Naive thymus-derived CD4-positive, alpha-beta T cell (primary cell): ENCODE data around the gene GLYATL1B. TPM values are rescaled to one million over a fixed set of nuclear protein-coding genes. Genes with fewer than 3 reads are reported as not detected.
A peak's percentile ranks its signal among the peaks of the same experiment; 100 is the strongest.
"Not testable (repeated sequence)": the region's sequence is repeated elsewhere in the genome, so short reads cannot be mapped to it uniquely, and the experiment has no call there.

Source experiments
- ATAC-seq: fragments of 150-1000 bp; cut with Tn5 transposase; 2 replicates; pipeline ENCODE4 v1.10.0; 2021; ENCODE audit warnings: mild to moderate bottlenecking, moderate library complexity
- CTCF ChIA-PET: fragments of 350-600 bp; sonication (Branson Sonifier 250); formaldehyde crosslinking; loops from one replicate; lab custom pipeline; 2021; ENCODE audit warnings: antibody characterized with exemption; lab: Charles Lee
- POLR2A ChIA-PET: fragments of 350-600 bp; sonication (Branson Sonifier 250); formaldehyde crosslinking; loops from one replicate; lab custom pipeline; 2021; ENCODE audit warnings: antibody characterized with exemption, inconsistent platforms; lab: Charles Lee
- DNase-seq, 9 donors: peaks; one replicate each; pipeline versions ENCODE4 v3.0.0 to v3.0.0-alpha.2; 2020 to 2022; ENCODE audit warnings: mixed read lengths in 1 of 9
- H3K27ac ChIP-seq: one replicate; pipeline ENCODE4 v1.7.0; 2013; ENCODE audit warnings: mild to moderate bottlenecking, low read depth, low read length, moderate library complexity
- H3K27me3 ChIP-seq, 2 donors: one replicate each; pipeline ENCODE4 v1.7.0; 2013; ENCODE audit warnings: low read length in 2 of 2, mild to moderate bottlenecking in 2 of 2, moderate library complexity in 2 of 2; ENCODE audit not compliant: control insufficient read depth in 2 of 2, insufficient read depth in 2 of 2
- H3K36me3 ChIP-seq, 3 experiments: 1 replicate in 2 of 3; 2 replicates in 1 of 3; pipeline ENCODE4 v1.7.0; 2013; ENCODE audit warnings: low read length in 3 of 3, mild to moderate bottlenecking in 3 of 3, moderate library complexity in 1 of 3; ENCODE audit not compliant: insufficient read depth in 3 of 3, control insufficient read depth in 2 of 3
- H3K4me1 ChIP-seq, 2 donors: one replicate each; pipeline ENCODE4 v1.7.0; 2013; ENCODE audit warnings: low read length in 2 of 2, mild to moderate bottlenecking in 2 of 2, moderate library complexity in 1 of 2; ENCODE audit not compliant: control insufficient read depth in 2 of 2, insufficient read depth in 2 of 2
- H3K4me3 ChIP-seq: 2 replicates; pipeline ENCODE4 v1.7.0; 2013; ENCODE audit warnings: mild to moderate bottlenecking, low read length
- H3K9me3 ChIP-seq, 3 experiments: 1 replicate in 2 of 3; 2 replicates in 1 of 3; pipeline ENCODE4 v1.7.0; 2013; ENCODE audit warnings: low read length in 3 of 3; ENCODE audit not compliant: control insufficient read depth in 2 of 3
- H3K27ac Mint-ChIP-seq, 9 donors: one replicate each; pipeline ENCODE4 v1.8.0; 2020 to 2022; ENCODE audit warnings: mixed read lengths in 9 of 9, mild to moderate bottlenecking in 8 of 9, moderate library complexity in 5 of 9, inconsistent platforms in 2 of 9
- H3K27me3 Mint-ChIP-seq, 5 donors: one replicate each; pipeline ENCODE4 v1.8.0; 2021 to 2022; ENCODE audit warnings: mixed read lengths in 5 of 5, mild to moderate bottlenecking in 1 of 5
- H3K36me3 Mint-ChIP-seq, 5 donors: one replicate each; pipeline ENCODE4 v1.8.0; 2020 to 2022; ENCODE audit warnings: mixed read lengths in 5 of 5, mild to moderate bottlenecking in 3 of 5, inconsistent platforms in 1 of 5
- H3K4me1 Mint-ChIP-seq, 7 donors: one replicate each; pipeline ENCODE4 v1.8.0; 2020 to 2022; ENCODE audit warnings: mixed read lengths in 7 of 7, mild to moderate bottlenecking in 3 of 7, inconsistent platforms in 1 of 7
- H3K4me3 Mint-ChIP-seq, 10 donors: one replicate each; pipeline ENCODE4 v1.8.0; 2020 to 2022; ENCODE audit warnings: mild to moderate bottlenecking in 10 of 10, mixed read lengths in 10 of 10, moderate library complexity in 6 of 10, inconsistent platforms in 2 of 10
- H3K9me3 Mint-ChIP-seq, 11 donors: one replicate each; pipeline ENCODE4 v1.8.0; 2020 to 2022; ENCODE audit warnings: mixed read lengths in 11 of 11, mild to moderate bottlenecking in 4 of 11, inconsistent platforms in 1 of 11, moderate library complexity in 1 of 11
- intact Hi-C, 2 donors: fragments of 100-400 bp; cut with micrococcal nuclease; formaldehyde crosslinking; loops; one replicate each; pipeline ENCODE4 v1.15.1; 2023
- polyA plus RNA-seq, 2 donors: library from polyadenylated mRNA; unstranded; fragments of 300-500 nt; fragmentation: Illumina TruSeq; gene quantifications; one replicate each; pipeline ENCODE4 v1.2.3, GENCODE V29; 2021
- total RNA-seq, 6 experiments: library from RNA in 5 of 6; stranded (reverse) in 5 of 6; gene quantifications; 1 replicate in 5 of 6; 2 replicates in 1 of 6; pipeline ENCODE4 v1.2.3 and lab custom pipeline; 2021 to 2026

Gene GLYATL1B
- total and polyA plus RNA-seq, 7 experiments from 2014 or later, result not detected

DNA sequence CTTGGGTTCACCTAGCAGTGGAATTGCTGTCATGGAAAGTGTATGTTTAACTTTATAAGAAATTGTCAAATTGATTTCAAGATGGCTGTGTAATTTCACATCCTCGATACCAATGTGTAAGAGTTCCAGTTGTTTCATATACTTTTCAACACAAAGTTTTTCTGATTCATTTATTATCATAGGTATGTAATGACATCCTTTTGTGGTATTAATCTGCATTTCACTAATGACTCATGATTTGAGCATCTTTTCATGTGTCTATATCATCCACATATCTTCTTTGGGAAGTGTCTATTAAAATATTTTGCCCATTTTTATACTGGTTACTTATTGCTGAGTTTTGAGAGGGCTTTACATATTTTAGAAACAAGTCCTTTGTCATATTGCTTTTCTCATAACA, 17.0 kb upstream of the GLYATL1B start:
- no peaks in the 10 kb centered on the region for H3K27me3 ChIP-seq
- Mint-ChIP-seq H3K4me1 (peaks cover 0 to 2% (median 0%) of the 10 kb centered on the region in 7 donors), H3K9me3 (peaks cover 0 to 8% (median 0%) of the 10 kb centered on the region in 11 donors), H3K27ac (no peak overlapping the region), H3K27me3 (peaks cover 40 to 54% (median 50%) of the 10 kb centered on the region in 5 donors), H3K4me3 (no peak overlapping the region), H3K36me3 (no peaks in the 10 kb centered on the region)
- H3K36me3 ChIP-seq, result no peaks in the 10 kb centered on the region
- DNase-seq, result no peak
- H3K4me3 ChIP-seq, result no peak overlapping the region
- H3K4me1 ChIP-seq, result no peaks in the 10 kb centered on the region
- H3K9me3 ChIP-seq, result no peaks in the 10 kb centered on the region
- no peak overlapping the region for H3K27ac ChIP-seq
- ChIA-PET POLR2A (no interaction called here), CTCF (no interaction called here)
- no peak for ATAC-seq
- intact Hi-C loops, result no loop called here

- H3K4me3 Mint-ChIP-seq, result no peak overlapping the region
- Histone ChIP-seq H3K27ac (no peak overlapping the region), H3K4me3 (no peak overlapping the region), H3K4me1 (no peaks in the 10 kb centered on the region), H3K36me3 (no peaks in the 10 kb centered on the region), H3K9me3 (no peaks in the 10 kb centered on the region), H3K27me3 (no peaks in the 10 kb centered on the region)
- DNase-seq, result no peak
- H3K27me3 Mint-ChIP-seq, result peaks cover 24 to 41% (median 34%) of the 10 kb centered on the region in 5 donors
- peaks cover 5 to 13% (median 9%) of the 10 kb centered on the region in 7 donors for H3K4me1 Mint-ChIP-seq
- intact Hi-C loops, result no loop called here
- POLR2A ChIA-PET, result no interaction called here
- CTCF ChIA-PET, result interaction anchor here (0.6 kb wide), 1 partner anchor 25 kb away, joined by 3 read pairs; no protein-coding TSS in a partner anchor
- peaks cover 0 to 22% (median 6%) of the 10 kb centered on the region in 11 donors for H3K9me3 Mint-ChIP-seq
- H3K36me3 Mint-ChIP-seq, result peaks cover 0 to 5% (median 0%) of the 10 kb centered on the region in 5 donors
- H3K27ac Mint-ChIP-seq, result no peak overlapping the region
- ATAC-seq, result peak; percentile 40
Measured at GRCh38 chr11:59076876-59077571, 9.1 kb upstream of the GLYATL1B start.

DNA sequence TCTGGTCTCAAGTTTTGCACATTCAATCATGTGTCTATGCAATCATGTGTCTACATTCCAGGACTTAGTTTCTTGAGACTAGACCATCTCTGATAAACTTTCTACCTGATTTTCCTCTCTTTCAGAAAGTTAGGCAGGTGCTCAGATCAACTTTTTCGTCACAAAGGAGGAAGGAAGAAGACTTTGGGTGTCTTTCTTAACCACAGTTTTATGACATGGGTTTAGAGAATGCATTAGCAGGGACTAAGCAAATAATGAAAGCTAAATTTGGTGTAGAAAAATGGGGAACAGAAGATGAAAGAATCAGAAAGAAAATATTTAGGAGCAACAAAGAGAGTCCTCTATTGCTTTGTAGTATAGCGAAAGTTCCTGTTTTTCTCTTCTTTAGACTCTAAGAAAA, 7.7 kb upstream of the GLYATL1B start:
- ChIA-PET POLR2A (no interaction called here), CTCF (interaction anchor here (0.8 to 1.3 kb wide), 2 partner anchors 31 to 57 kb away, joined by 3 read pairs; no protein-coding TSS in a partner anchor)
- H3K4me3 Mint-ChIP-seq, result no peak overlapping the region
- Histone ChIP-seq H3K36me3 (no peaks in the 10 kb centered on the region), H3K9me3 (no peaks in the 10 kb centered on the region), H3K27me3 (no peaks in the 10 kb centered on the region), H3K4me3 (no peak overlapping the region), H3K4me1 (no peaks in the 10 kb centered on the region), H3K27ac (no peak overlapping the region)
- peaks cover 18 to 40% (median 30%) of the 10 kb centered on the region in 5 donors for H3K27me3 Mint-ChIP-seq
- no peak for ATAC-seq
- H3K36me3 Mint-ChIP-seq, result peaks cover 0 to 5% (median 0%) of the 10 kb centered on the region in 5 donors
- DNase-seq, result no peak
- no peak overlapping the region for H3K27ac Mint-ChIP-seq
- H3K4me1 Mint-ChIP-seq, result peaks cover 5 to 13% (median 9%) of the 10 kb centered on the region in 7 donors
- peaks cover 0 to 20% (median 6%) of the 10 kb centered on the region in 11 donors for H3K9me3 Mint-ChIP-seq
- intact Hi-C loops, result no loop called here

DNA sequence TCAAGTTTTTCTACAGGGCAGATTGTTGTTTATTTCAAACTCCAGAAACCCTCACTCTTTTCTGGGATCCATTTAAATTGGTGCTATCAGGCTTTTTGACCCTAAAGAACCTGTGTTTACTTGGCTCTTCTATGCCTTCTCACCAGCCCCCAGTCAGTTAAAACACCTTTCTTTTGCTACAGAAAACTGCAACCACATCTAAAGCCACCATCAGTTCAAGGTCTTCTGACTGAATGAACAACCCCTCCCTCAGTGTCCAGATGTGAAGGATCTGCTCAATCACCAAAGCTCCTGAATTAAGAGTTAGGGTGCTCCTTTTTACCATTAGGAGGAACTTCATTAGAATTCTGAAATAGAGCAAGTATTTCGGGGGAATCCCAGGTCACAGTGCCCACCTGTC, 7.0 kb upstream of the GLYATL1B start:
- H3K9me3 ChIP-seq, result no peaks in the 10 kb centered on the region
- no peaks in the 10 kb centered on the region for H3K27me3 ChIP-seq
- POLR2A ChIA-PET, result no interaction called here
- Mint-ChIP-seq H3K36me3 (peaks cover 0 to 5% (median 0%) of the 10 kb centered on the region in 5 donors), H3K9me3 (peaks cover 0 to 14% (median 4%) of the 10 kb centered on the region in 11 donors), H3K27ac (no peak overlapping the region), H3K4me3 (no peak overlapping the region), H3K27me3 (peaks cover 16 to 44% (median 24%) of the 10 kb centered on the region in 5 donors), H3K4me1 (peaks cover 5 to 13% (median 9%) of the 10 kb centered on the region in 7 donors)
- no peaks in the 10 kb centered on the region for H3K36me3 ChIP-seq
- DNase-seq (no peak), ATAC-seq (no peak)
- H3K27ac ChIP-seq, result no peak overlapping the region
- CTCF ChIA-PET, result interaction anchor here (0.8 to 1.3 kb wide), 2 partner anchors 30 to 56 kb away, joined by 3 read pairs; no protein-coding TSS in a partner anchor
- no peaks in the 10 kb centered on the region for H3K4me1 ChIP-seq
- intact Hi-C loops, result no loop called here
- H3K4me3 ChIP-seq, result no peak overlapping the region

DNA sequence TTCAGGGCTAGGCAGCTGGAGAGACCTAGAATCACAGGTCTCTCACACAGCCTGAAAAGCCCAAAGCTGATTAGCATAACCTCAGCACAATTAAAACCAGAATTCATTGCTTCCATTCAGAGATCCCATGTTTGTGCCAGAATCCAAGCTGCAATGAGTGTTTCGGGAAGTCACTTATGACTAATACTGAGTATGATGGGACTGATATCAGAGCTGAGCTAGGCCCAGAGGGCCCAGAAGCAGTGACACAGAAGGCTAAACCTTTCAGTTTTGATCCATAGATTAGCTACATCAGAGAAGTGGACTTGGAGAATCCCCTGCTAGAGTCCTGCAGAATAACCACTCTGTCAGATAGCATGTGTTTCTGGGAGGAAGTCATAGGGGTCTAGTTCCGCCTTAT, 5.7 kb upstream of the GLYATL1B start:
- H3K9me3 ChIP-seq, CTCF ChIA-PET, H3K36me3 Mint-ChIP-seq, POLR2A ChIA-PET, H3K4me1 ChIP-seq, H3K4me3 Mint-ChIP-seq, intact Hi-C loops, H3K36me3 ChIP-seq, H3K27ac ChIP-seq, ATAC-seq, H3K4me3 ChIP-seq, H3K9me3 Mint-ChIP-seq, H3K27me3 ChIP-seq, H3K27ac Mint-ChIP-seq, DNase-seq: not testable (repeated sequence)
- Mint-ChIP-seq H3K4me1 (peaks cover 5 to 13% (median 9%) of the 10 kb centered on the region in 7 donors), H3K27me3 (peaks cover 4 to 37% (median 11%) of the 10 kb centered on the region in 5 donors)

DNA sequence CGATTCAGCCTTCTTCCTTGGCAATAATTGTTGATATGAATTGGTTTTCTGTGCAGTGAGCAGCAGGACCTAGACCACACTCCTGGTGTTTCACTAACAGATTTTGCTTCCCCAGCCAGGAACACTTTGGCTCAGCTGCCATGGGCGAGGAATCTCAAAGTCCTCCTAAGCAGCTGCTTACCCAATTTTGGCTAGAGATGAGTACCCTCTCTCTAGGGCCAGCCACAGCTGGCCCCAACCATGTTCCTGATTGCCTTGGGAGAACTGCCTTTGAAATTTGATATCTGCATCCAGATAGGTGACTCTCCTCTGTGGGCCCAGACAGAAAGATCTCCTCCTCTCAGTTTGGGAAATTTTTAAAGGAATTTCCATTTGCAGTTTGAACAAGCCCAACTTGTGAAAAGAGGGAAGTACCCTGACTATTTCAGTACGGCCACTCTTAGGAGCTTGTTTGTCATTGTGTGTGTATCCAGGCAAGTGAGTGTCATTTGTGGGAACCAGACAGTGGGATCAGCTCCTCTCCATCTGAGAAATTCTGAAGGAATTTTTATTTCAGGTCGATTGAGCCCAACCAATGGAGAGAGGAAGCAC, 4.6 kb upstream of the GLYATL1B start:
- Mint-ChIP-seq H3K4me1 (peaks cover 5 to 13% (median 9%) of the 10 kb centered on the region in 7 donors), H3K27me3 (peaks cover 7 to 40% (median 10%) of the 10 kb centered on the region in 5 donors)
- H3K9me3 Mint-ChIP-seq, H3K27ac Mint-ChIP-seq, ATAC-seq, DNase-seq, POLR2A ChIA-PET, H3K9me3 ChIP-seq, H3K36me3 ChIP-seq, CTCF ChIA-PET, H3K4me3 Mint-ChIP-seq, H3K36me3 Mint-ChIP-seq, H3K4me3 ChIP-seq, H3K27ac ChIP-seq, H3K27me3 ChIP-seq, intact Hi-C loops, H3K4me1 ChIP-seq: not testable (repeated sequence)
